ENCODE data around the gene FLVCR2. TPM values are rescaled to one million over a fixed set of nuclear protein-coding genes. Genes with fewer than 3 reads are reported as not detected.

Gene FLVCR2
- total RNA-seq, 1 experiment from 2014 or later: 13.4 TPM

- Mint-ChIP-seq H3K4me3 (ENCODE audit: unreplicated experiment) (no peak overlapping the region), H3K9me3 (ENCODE audit: unreplicated experiment) (no peaks in the 10 kb centered on the region), H3K27me3 (ENCODE audit: insufficient read depth, unreplicated experiment) (no peaks in the 10 kb centered on the region), H3K36me3 (ENCODE audit: insufficient read depth, unreplicated experiment) (peaks cover 8% of the 10 kb centered on the region), H3K4me1 (ENCODE audit: low read depth, unreplicated experiment) (no peaks in the 10 kb centered on the region), H3K27ac (ENCODE audit: unreplicated experiment) (no peak overlapping the region)
- H3K4me3 ChIP-seq (ENCODE audit: low read depth, low read length): no peak overlapping the region
- no peaks in the 10 kb centered on the region for H3K36me3 ChIP-seq (ENCODE audit: control insufficient read depth, insufficient read depth, low read length)
- H3K27me3 ChIP-seq (replicated peaks; ENCODE audit: control insufficient read depth, insufficient read depth, low read length): no peaks in the 10 kb centered on the region
- no peaks in the 10 kb centered on the region for H3K4me1 ChIP-seq
- no TSS peak for BruUV-seq (replicated peaks)
- intact Hi-C loops (cut with micrococcal nuclease; ENCODE audit: unreplicated experiment): no loop called here
- TF ChIP-seq CTCF (IDR thresholded peaks at IDR 0.05; ENCODE audit: insufficient read depth in 1 of 2, low read depth in 1 of 2, low read length in 1 of 2, severe bottlenecking in 1 of 2, unreplicated experiment in 1 of 2): no peak
- POLR2A ChIA-PET: no interaction called here
- no peak for DNase-seq
- no peaks in the 10 kb centered on the region for H3K9me3 ChIP-seq
- CTCF ChIA-PET: interaction anchor here (2.1 kb wide), 1 partner anchor 18 kb away, joined by 7 read pairs; no protein-coding TSS in a partner anchor
These were observed 35.8 kb upstream of the FLVCR2 start for GRCh38 chr14:75542588-75543091.

GRCh38 chr14:75543253-75543652, 35.2 kb upstream of the FLVCR2 start:
- no TSS peak for BruUV-seq (replicated peaks)
- Mint-ChIP-seq H3K27ac (ENCODE audit: unreplicated experiment) (no peak overlapping the region), H3K27me3 (ENCODE audit: insufficient read depth, unreplicated experiment) (no peaks in the 10 kb centered on the region), H3K4me3 (ENCODE audit: unreplicated experiment) (no peak overlapping the region), H3K36me3 (ENCODE audit: insufficient read depth, unreplicated experiment) (peaks cover 8% of the 10 kb centered on the region), H3K9me3 (ENCODE audit: unreplicated experiment) (no peaks in the 10 kb centered on the region), H3K4me1 (ENCODE audit: low read depth, unreplicated experiment) (no peaks in the 10 kb centered on the region)
- Histone ChIP-seq H3K36me3 (ENCODE audit: control insufficient read depth, insufficient read depth, low read length) (no peaks in the 10 kb centered on the region), H3K9me3 (no peaks in the 10 kb centered on the region), H3K4me3 (ENCODE audit: low read depth, low read length) (no peak overlapping the region), H3K27me3 (replicated peaks; ENCODE audit: control insufficient read depth, insufficient read depth, low read length) (no peaks in the 10 kb centered on the region), H3K4me1 (no peaks in the 10 kb centered on the region)
- intact Hi-C loops (cut with micrococcal nuclease; ENCODE audit: unreplicated experiment): no loop called here
- CTCF ChIA-PET: no interaction called here
- no peak for DNase-seq
- no peak for TF ChIP-seq CTCF (IDR thresholded peaks at IDR 0.05; ENCODE audit: insufficient read depth in 1 of 2, low read depth in 1 of 2, low read length in 1 of 2, severe bottlenecking in 1 of 2, unreplicated experiment in 1 of 2)
- POLR2A ChIA-PET: no interaction called here

- H3K27ac Mint-ChIP-seq (ENCODE audit: unreplicated experiment): no peak overlapping the region
- Histone ChIP-seq H3K4me1 (no peaks in the 10 kb centered on the region), H3K27me3 (replicated peaks; ENCODE audit: control insufficient read depth, insufficient read depth, low read length) (no peaks in the 10 kb centered on the region), H3K9me3 (no peaks in the 10 kb centered on the region), H3K4me3 (ENCODE audit: low read depth, low read length) (no peak overlapping the region), H3K36me3 (ENCODE audit: control insufficient read depth, insufficient read depth, low read length) (no peaks in the 10 kb centered on the region)
- ChIA-PET POLR2A (no interaction called here), CTCF (no interaction called here)
- BruUV-seq (replicated peaks): no TSS peak
- no peak overlapping the region for H3K4me3 Mint-ChIP-seq (ENCODE audit: unreplicated experiment)
- intact Hi-C loops (cut with micrococcal nuclease; ENCODE audit: unreplicated experiment): no loop called here
- no peak for DNase-seq
- peaks cover 8% of the 10 kb centered on the region for H3K36me3 Mint-ChIP-seq (ENCODE audit: insufficient read depth, unreplicated experiment)
- no peaks in the 10 kb centered on the region for H3K4me1 Mint-ChIP-seq (ENCODE audit: low read depth, unreplicated experiment)
- no peaks in the 10 kb centered on the region for H3K27me3 Mint-ChIP-seq (ENCODE audit: insufficient read depth, unreplicated experiment)
- H3K9me3 Mint-ChIP-seq (ENCODE audit: unreplicated experiment): no peaks in the 10 kb centered on the region
- TF ChIP-seq CTCF (IDR thresholded peaks at IDR 0.05; ENCODE audit: insufficient read depth in 1 of 2, low read depth in 1 of 2, low read length in 1 of 2, severe bottlenecking in 1 of 2, unreplicated experiment in 1 of 2): no peak
These were observed 34.6 kb upstream of the FLVCR2 start for GRCh38 chr14:75543786-75544185.
